ENCODE measurements around the gene PANK2. TPM values are rescaled to one million over a fixed set of nuclear protein-coding genes. Genes with fewer than 3 reads are reported as not detected.
"Not testable (repeated sequence)": the region's sequence is repeated elsewhere in the genome, so short reads cannot be mapped to it uniquely, and the experiment has no call there.

The PANK2 gene
- 100 to 1,000 TPM in 1 of 2 donors, 10 to 100 TPM in 1; 58.3 to 113 TPM for total RNA-seq

GRCh38 chr20:3888622-3889488 lies at the start of gene PANK2:
Gene PANK2 (plus strand): TSS chr20:3889387.
- H3K36me3 ChIP-seq, result no peaks in the 10 kb centered on the region
- no peaks in the 10 kb centered on the region for H3K27me3 ChIP-seq (replicated peaks; ENCODE audit: insufficient read depth)
- H3K9me3 ChIP-seq, result no peaks in the 10 kb centered on the region
- ATAC-seq (ENCODE audit: insufficient number of reproducible peaks, low FRiP score, low read depth) (peak; percentile 97), DNase-seq (ENCODE audit: low spot score) (peak; percentile 97)
- H3K27ac ChIP-seq, result peak within 1 kb of the TSS; percentile 93 to 98
- TF ChIP-seq CTCF (IDR thresholded peaks at IDR 0.05), result peak; percentile 72
- peaks cover 25 to 48% of the 10 kb centered on the region in 2 donors for H3K4me1 ChIP-seq (ENCODE audit: control insufficient read depth in 1 of 2, low read depth in 2 of 2)
- H3K4me3 ChIP-seq, result peak within 1 kb of the TSS; percentile 89

DNA sequence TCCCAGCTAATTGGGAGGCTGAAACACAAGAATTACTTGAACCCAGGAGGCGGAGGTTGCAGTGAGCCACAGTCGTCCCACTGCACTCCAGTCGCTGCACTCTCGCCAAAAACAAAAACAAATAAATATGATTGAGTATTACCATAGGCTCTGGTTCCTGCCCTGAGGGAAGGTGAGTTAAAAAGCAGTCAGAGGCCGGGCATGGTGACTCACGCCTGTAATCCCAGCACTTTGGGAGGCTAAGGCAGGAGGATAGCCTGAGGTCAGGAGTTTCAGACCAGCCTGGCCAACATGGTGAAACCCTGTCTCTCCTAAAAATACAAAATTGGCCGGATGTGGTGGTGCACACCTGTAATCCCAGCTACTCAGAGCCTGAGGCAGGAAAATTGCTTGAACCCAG lies 49.0 kb upstream of the PANK2 start:
- DNase-seq (ENCODE audit: low spot score); H3K27ac ChIP-seq; ATAC-seq (ENCODE audit: insufficient number of reproducible peaks, low FRiP score, low read depth); H3K9me3 ChIP-seq; H3K27me3 ChIP-seq (replicated peaks; ENCODE audit: insufficient read depth); H3K4me1 ChIP-seq (ENCODE audit: control insufficient read depth in 1 of 2, low read depth in 2 of 2); H3K4me3 ChIP-seq; H3K36me3 ChIP-seq: not testable (repeated sequence)

DNA sequence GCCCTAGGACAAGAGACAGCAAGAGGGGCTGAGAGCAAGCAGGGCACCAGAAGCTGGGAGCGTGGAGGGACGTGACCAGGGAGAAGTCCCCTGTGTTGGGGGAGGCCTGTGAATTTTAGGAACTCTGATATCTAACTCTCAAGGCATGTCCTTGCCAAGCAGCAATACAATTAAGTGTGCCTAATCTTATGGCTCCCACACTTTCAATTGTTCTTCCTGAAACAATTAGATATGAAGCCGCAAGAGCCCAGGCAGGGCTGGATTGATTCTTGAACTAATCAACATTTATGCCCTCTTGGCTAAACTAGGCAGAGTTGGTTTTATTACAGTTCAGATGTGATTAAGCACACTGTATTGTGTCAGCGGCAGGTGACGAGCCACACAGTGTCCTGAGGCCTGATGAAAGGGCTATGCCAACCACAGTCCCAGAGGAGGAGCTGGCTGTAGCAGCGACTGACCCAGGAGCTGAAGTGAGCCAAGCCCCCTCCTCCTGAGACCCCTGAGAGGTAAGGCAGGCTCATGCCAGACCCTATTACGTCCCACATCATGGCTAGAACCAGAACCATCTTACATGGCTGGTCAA lies 46.7 kb upstream of the PANK2 start:
- Histone ChIP-seq H3K9me3 (no peaks in the 10 kb centered on the region), H3K27me3 (replicated peaks; ENCODE audit: insufficient read depth) (no peaks in the 10 kb centered on the region), H3K27ac (no peak overlapping the region), H3K36me3 (no peaks in the 10 kb centered on the region), H3K4me1 (ENCODE audit: control insufficient read depth in 1 of 2, low read depth in 2 of 2) (peaks cover under 1 to 11% of the 10 kb centered on the region in 2 donors), H3K4me3 (no peak overlapping the region)
- DNase-seq (ENCODE audit: low spot score), result no peak
- no peak for TF ChIP-seq CTCF (IDR thresholded peaks at IDR 0.05)
- ATAC-seq (ENCODE audit: insufficient number of reproducible peaks, low FRiP score, low read depth), result no peak

- DNase-seq (ENCODE audit: low spot score), result no peak
- Histone ChIP-seq H3K27me3 (replicated peaks; ENCODE audit: insufficient read depth) (no peaks in the 10 kb centered on the region), H3K4me3 (no peak overlapping the region), H3K4me1 (ENCODE audit: control insufficient read depth in 1 of 2, low read depth in 2 of 2) (peaks cover 5 to 17% of the 10 kb centered on the region in 2 donors), H3K36me3 (no peaks in the 10 kb centered on the region), H3K27ac (no peak overlapping the region), H3K9me3 (no peaks in the 10 kb centered on the region)
- no peak for TF ChIP-seq CTCF (IDR thresholded peaks at IDR 0.05)
- ATAC-seq (ENCODE audit: insufficient number of reproducible peaks, low FRiP score, low read depth), result no peak
Observed at GRCh38 chr20:3843490-3843889, 45.7 kb upstream of the PANK2 start.

GRCh38 chr20:3843990-3844619 lies 45.1 kb upstream of the PANK2 start:
- H3K9me3 ChIP-seq; H3K4me3 ChIP-seq; H3K27ac ChIP-seq; ATAC-seq (ENCODE audit: insufficient number of reproducible peaks, low FRiP score, low read depth); H3K36me3 ChIP-seq; DNase-seq (ENCODE audit: low spot score); H3K27me3 ChIP-seq (replicated peaks; ENCODE audit: insufficient read depth): not testable (repeated sequence)
- H3K4me1 ChIP-seq (ENCODE audit: control insufficient read depth in 1 of 2, low read depth in 2 of 2), result peaks cover 5 to 17% of the 10 kb centered on the region in 2 donors

GRCh38 chr20:3846378-3846739 lies 42.8 kb upstream of the PANK2 start:
- peaks cover 5 to 17% of the 10 kb centered on the region in 2 donors for H3K4me1 ChIP-seq (ENCODE audit: control insufficient read depth in 1 of 2, low read depth in 2 of 2)
- TF ChIP-seq CTCF (IDR thresholded peaks at IDR 0.05), result no peak

More at GRCh38 chr20:3846378-3846739, 42.8 kb upstream of the PANK2 start:
- Histone ChIP-seq H3K36me3 (no peaks in the 10 kb centered on the region), H3K9me3 (no peaks in the 10 kb centered on the region), H3K4me3 (peak overlapping the region; percentile 91), H3K27me3 (replicated peaks; ENCODE audit: insufficient read depth) (no peaks in the 10 kb centered on the region), H3K27ac (peak overlapping the region; percentile 90 to 96)
- ATAC-seq (ENCODE audit: insufficient number of reproducible peaks, low FRiP score, low read depth) (peak; percentile 14), DNase-seq (ENCODE audit: low spot score) (no peak)
